Measurements from ENCODE around the gene PTPN11.

Gene PTPN11

GRCh38 chr12:112496496-112496895, 77.7 kb downstream of the PTPN11 start:
- H3K4me3 ChIP-seq (ENCODE audit: low read depth, low read length) = no peak overlapping the region
- TF ChIP-seq CTCF (conservative IDR thresholded peaks at IDR 0.05; ENCODE audit: low read depth, low read length) = no peak
- DNase-seq (ENCODE audit: low read depth) = no peak

- no peak for TF ChIP-seq CTCF (conservative IDR thresholded peaks at IDR 0.05; ENCODE audit: low read depth, low read length)
- no peak overlapping the region for H3K4me3 ChIP-seq (ENCODE audit: low read depth, low read length)
- DNase-seq (ENCODE audit: low read depth) = no peak
Observed at GRCh38 chr12:112498580-112498979, 79.8 kb downstream of the PTPN11 start.

- TF ChIP-seq CTCF (conservative IDR thresholded peaks at IDR 0.05; ENCODE audit: low read depth, low read length) = no peak
- no peak overlapping the region for H3K4me3 ChIP-seq (ENCODE audit: low read depth, low read length)
- no peak for DNase-seq (ENCODE audit: low read depth)
Observed at GRCh38 chr12:112503512-112503911, 84.8 kb downstream of the PTPN11 start.

- H3K4me3 ChIP-seq (ENCODE audit: low read depth, low read length) = no peak overlapping the region
- TF ChIP-seq CTCF (conservative IDR thresholded peaks at IDR 0.05; ENCODE audit: low read depth, low read length) = peak; percentile 15
- DNase-seq (ENCODE audit: low read depth) = no peak
Observed at GRCh38 chr12:112506513-112507166, 87.9 kb downstream of the PTPN11 start.

GRCh38 chr12:112513471-112513870, 94.7 kb downstream of the PTPN11 start:
- H3K4me3 ChIP-seq (ENCODE audit: low read depth, low read length) = no peak overlapping the region
- no peak for DNase-seq (ENCODE audit: low read depth)
- TF ChIP-seq CTCF (conservative IDR thresholded peaks at IDR 0.05; ENCODE audit: low read depth, low read length) = no peak

GRCh38 chr12:112514456-112514855, 95.7 kb downstream of the PTPN11 start:
- no peak for TF ChIP-seq CTCF (conservative IDR thresholded peaks at IDR 0.05; ENCODE audit: low read depth, low read length)
- no peak for DNase-seq (ENCODE audit: low read depth)

GRCh38 chr12:112514926-112515642, 96.3 kb downstream of the PTPN11 start:
- no peak for DNase-seq (ENCODE audit: low read depth)
- no peak overlapping the region for H3K4me3 ChIP-seq (ENCODE audit: low read depth, low read length)
- no peak for TF ChIP-seq CTCF (conservative IDR thresholded peaks at IDR 0.05; ENCODE audit: low read depth, low read length)

More at GRCh38 chr12:112514456-112514855, 95.7 kb downstream of the PTPN11 start:
- no peak overlapping the region for H3K4me3 ChIP-seq (ENCODE audit: low read depth, low read length)
